SU-DHL-6 (cell line): Measurements from ENCODE around the gene RBM15.

ENCODE experiments used
- EZH2phosphoT487 ChIP-seq: fragments of 200-600 bp; sonication (generic), shearing (Covaris generic); conservative IDR thresholded peaks from 2 replicates; pipeline ENCODE4 v1.6.1; 2018; ENCODE audit warnings: mild to moderate bottlenecking, antibody characterized with exemption, low read length, moderate library complexity, mixed read lengths
- TF ChIP-seq, protein P1 (sequence below): fragments of 200-600 bp; sonication (generic); IDR thresholded peaks from one replicate; pipeline ENCODE4 v1.5.1; 2017; ENCODE audit warnings: antibody characterized with exemption, mild to moderate bottlenecking, low read length, moderate library complexity; ENCODE audit not compliant: insufficient read depth, poor library complexity, severe bottlenecking

DNA sequence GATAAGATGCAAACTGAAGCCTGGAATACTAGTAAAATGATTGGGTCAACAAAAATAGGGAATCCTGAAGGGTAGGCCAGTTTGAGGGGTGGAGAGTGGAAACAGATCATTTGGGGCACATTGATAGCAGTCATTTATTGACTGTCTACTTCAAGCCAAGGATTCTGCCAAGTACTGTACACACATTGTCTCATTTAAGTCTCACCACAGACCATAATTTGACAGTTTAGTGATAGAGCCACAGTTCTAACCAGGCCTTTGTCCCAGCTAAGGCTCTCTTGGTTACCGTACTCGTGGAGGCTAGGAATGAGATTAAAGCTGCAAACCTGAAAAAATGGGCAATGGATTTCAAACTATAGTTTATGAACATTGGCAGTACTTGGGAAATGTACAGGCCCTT lies 11.2 kb downstream of the RBM15 start:
- TF ChIP-seq, protein P1, sequence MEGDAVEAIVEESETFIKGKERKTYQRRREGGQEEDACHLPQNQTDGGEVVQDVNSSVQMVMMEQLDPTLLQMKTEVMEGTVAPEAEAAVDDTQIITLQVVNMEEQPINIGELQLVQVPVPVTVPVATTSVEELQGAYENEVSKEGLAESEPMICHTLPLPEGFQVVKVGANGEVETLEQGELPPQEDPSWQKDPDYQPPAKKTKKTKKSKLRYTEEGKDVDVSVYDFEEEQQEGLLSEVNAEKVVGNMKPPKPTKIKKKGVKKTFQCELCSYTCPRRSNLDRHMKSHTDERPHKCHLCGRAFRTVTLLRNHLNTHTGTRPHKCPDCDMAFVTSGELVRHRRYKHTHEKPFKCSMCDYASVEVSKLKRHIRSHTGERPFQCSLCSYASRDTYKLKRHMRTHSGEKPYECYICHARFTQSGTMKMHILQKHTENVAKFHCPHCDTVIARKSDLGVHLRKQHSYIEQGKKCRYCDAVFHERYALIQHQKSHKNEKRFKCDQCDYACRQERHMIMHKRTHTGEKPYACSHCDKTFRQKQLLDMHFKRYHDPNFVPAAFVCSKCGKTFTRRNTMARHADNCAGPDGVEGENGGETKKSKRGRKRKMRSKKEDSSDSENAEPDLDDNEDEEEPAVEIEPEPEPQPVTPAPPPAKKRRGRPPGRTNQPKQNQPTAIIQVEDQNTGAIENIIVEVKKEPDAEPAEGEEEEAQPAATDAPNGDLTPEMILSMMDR: no peak
- TF ChIP-seq EZH2phosphoT487: no peak
